Activated T-helper 1 cell treated with anti-CD3 and anti-CD28 coated beads, Interleukin-12 subunit alpha, Interleukin-12 subunit beta, Interleukin-2, Interleukin-4 antibody, amounts not matched to agents 30 ng/mL and 10 ng/mL and 1 ng/mL, durations not matched to agents 14 hours and 24 hours and 36 hours (primary cell): ENCODE measurements around the gene ASRGL1. TPM values are rescaled to one million over a fixed set of nuclear protein-coding genes. Genes with fewer than 3 reads are reported as not detected.
A peak's percentile ranks its signal among the peaks of the same experiment; 100 is the strongest.

Source experiments
- DNase-seq: peaks from one replicate; pipeline ENCODE4 v3.0.0; 2021; ENCODE audit warnings: low spot score
- H3K27ac Mint-ChIP-seq: one replicate; pipeline ENCODE4 v1.8.0; 2021; ENCODE audit warnings: mild to moderate bottlenecking, mixed read lengths
- H3K27me3 Mint-ChIP-seq: one replicate; pipeline ENCODE4 v1.8.0; 2022; ENCODE audit warnings: mild to moderate bottlenecking, moderate library complexity, mixed read lengths; ENCODE audit not compliant: insufficient read depth
- H3K36me3 Mint-ChIP-seq: one replicate; pipeline ENCODE4 v1.8.0; 2021; ENCODE audit warnings: low read depth, mixed read lengths
- H3K4me1 Mint-ChIP-seq: one replicate; pipeline ENCODE4 v1.8.0; 2021; ENCODE audit warnings: low read depth, mixed read lengths
- H3K4me3 Mint-ChIP-seq: one replicate; pipeline ENCODE4 v1.8.0; 2021; ENCODE audit warnings: mild to moderate bottlenecking, moderate library complexity, mixed read lengths
- H3K9me3 Mint-ChIP-seq: one replicate; pipeline ENCODE4 v1.8.0; 2021; ENCODE audit warnings: mixed read lengths
- intact Hi-C: fragments of 100-400 bp; cut with micrococcal nuclease; formaldehyde crosslinking; loops from one replicate; pipeline ENCODE4 v1.15.1; 2024
- total RNA-seq: library from RNA; stranded (reverse); gene quantifications from 2 replicates; pipeline ENCODE4 v1.2.3, GENCODE V29; 2022

ASRGL1 gene
- total RNA-seq, 1 donor from 2014 or later = 4.8 TPM

GRCh38 chr11:62390237-62390636 is 53.0 kb downstream of the ASRGL1 start:
- Mint-ChIP-seq H3K27me3 (peaks cover 8% of the 10 kb centered on the region), H3K4me1 (peaks cover 14% of the 10 kb centered on the region), H3K27ac (no peak overlapping the region), H3K9me3 (no peaks in the 10 kb centered on the region), H3K36me3 (no peaks in the 10 kb centered on the region), H3K4me3 (no peak overlapping the region)
- intact Hi-C loops = loop anchor here (5.0 kb wide), 1 partner anchor 92 kb away; no protein-coding TSS in a partner anchor
- DNase-seq = no peak

- peaks cover 14% of the 10 kb centered on the region for H3K4me1 Mint-ChIP-seq
- intact Hi-C loops = loop anchor here (5.0 kb wide), 1 partner anchor 92 kb away; no protein-coding TSS in a partner anchor
- H3K9me3 Mint-ChIP-seq = no peaks in the 10 kb centered on the region
- peaks cover 8% of the 10 kb centered on the region for H3K27me3 Mint-ChIP-seq
- H3K4me3 Mint-ChIP-seq = no peak overlapping the region
- DNase-seq = no peak
- no peak overlapping the region for H3K27ac Mint-ChIP-seq
- no peaks in the 10 kb centered on the region for H3K36me3 Mint-ChIP-seq
Observed at GRCh38 chr11:62390722-62391121, 53.5 kb downstream of the ASRGL1 start.

GRCh38 chr11:62391642-62392425 is 54.6 kb downstream of the ASRGL1 start:
- Mint-ChIP-seq H3K27ac (no peak overlapping the region), H3K4me1 (peaks cover 14% of the 10 kb centered on the region), H3K27me3 (peaks cover 8% of the 10 kb centered on the region), H3K4me3 (no peak overlapping the region), H3K9me3 (no peaks in the 10 kb centered on the region), H3K36me3 (no peaks in the 10 kb centered on the region)
- DNase-seq = no peak
- intact Hi-C loops = loop anchor here (5.0 kb wide), 1 partner anchor 90 kb away; no protein-coding TSS in a partner anchor

- no peak for DNase-seq
- H3K27ac Mint-ChIP-seq = no peak overlapping the region
- intact Hi-C loops = loop anchor here (5.0 kb wide), 1 partner anchor 90 kb away; no protein-coding TSS in a partner anchor
- no peaks in the 10 kb centered on the region for H3K9me3 Mint-ChIP-seq
- peaks cover 8% of the 10 kb centered on the region for H3K27me3 Mint-ChIP-seq
- no peaks in the 10 kb centered on the region for H3K36me3 Mint-ChIP-seq
- no peak overlapping the region for H3K4me3 Mint-ChIP-seq
- peaks cover 11% of the 10 kb centered on the region for H3K4me1 Mint-ChIP-seq
Observed at GRCh38 chr11:62392506-62392905, 55.3 kb downstream of the ASRGL1 start.

GRCh38 chr11:62393061-62393611 is 55.9 kb downstream of the ASRGL1 start:
- DNase-seq = no peak
- H3K4me1 Mint-ChIP-seq = peaks cover 8% of the 10 kb centered on the region

GRCh38 chr11:62393735-62394134 is 56.5 kb downstream of the ASRGL1 start:
- Mint-ChIP-seq H3K4me1 (peaks cover 8% of the 10 kb centered on the region), H3K9me3 (no peaks in the 10 kb centered on the region), H3K36me3 (no peaks in the 10 kb centered on the region), H3K27ac (no peak overlapping the region), H3K27me3 (peaks cover 8% of the 10 kb centered on the region), H3K4me3 (no peak overlapping the region)
- intact Hi-C loops = loop anchor here (1.0 to 5.0 kb wide), 5 partner anchors 13 to 198 kb away; partner anchors contain the start of gene TUT1
- DNase-seq = no peak

More at GRCh38 chr11:62393061-62393611, 55.9 kb downstream of the ASRGL1 start:
- Mint-ChIP-seq H3K36me3 (no peaks in the 10 kb centered on the region), H3K4me3 (no peak overlapping the region), H3K9me3 (no peaks in the 10 kb centered on the region), H3K27me3 (peaks cover 8% of the 10 kb centered on the region), H3K27ac (no peak overlapping the region)
- intact Hi-C loops = loop anchor here (1.0 to 5.0 kb wide), 2 partner anchors 13 to 89 kb away; no protein-coding TSS in a partner anchor

GRCh38 chr11:62394825-62395538 is 57.7 kb downstream of the ASRGL1 start:
- DNase-seq = peak; percentile 48
- intact Hi-C loops = loop anchor here (1.0 to 5.0 kb wide), 5 partner anchors 30 to 299 kb away; partner anchors contain the start of gene TUT1
- no peak overlapping the region for H3K4me3 Mint-ChIP-seq
- no peak overlapping the region for H3K27ac Mint-ChIP-seq
- peaks cover 1% of the 10 kb centered on the region for H3K36me3 Mint-ChIP-seq
- no peaks in the 10 kb centered on the region for H3K9me3 Mint-ChIP-seq
- H3K27me3 Mint-ChIP-seq = peaks cover 2% of the 10 kb centered on the region
- H3K4me1 Mint-ChIP-seq = peaks cover 8% of the 10 kb centered on the region

- no peak overlapping the region for H3K4me3 Mint-ChIP-seq
Observed at GRCh38 chr11:62395885-62396551, 58.8 kb downstream of the ASRGL1 start.

GRCh38 chr11:62398011-62398994 is 61.1 kb downstream of the ASRGL1 start:
- peaks cover 31% of the 10 kb centered on the region for H3K4me1 Mint-ChIP-seq
- H3K4me3 Mint-ChIP-seq = no peak overlapping the region
- no peak for DNase-seq
- no peaks in the 10 kb centered on the region for H3K27me3 Mint-ChIP-seq
- H3K36me3 Mint-ChIP-seq = peaks cover 1% of the 10 kb centered on the region
- intact Hi-C loops = no loop called here
- H3K27ac Mint-ChIP-seq = no peak overlapping the region
- no peaks in the 10 kb centered on the region for H3K9me3 Mint-ChIP-seq

More at GRCh38 chr11:62395885-62396551, 58.8 kb downstream of the ASRGL1 start:
- Mint-ChIP-seq H3K4me1 (peaks cover 8% of the 10 kb centered on the region), H3K9me3 (no peaks in the 10 kb centered on the region), H3K27me3 (peaks cover 2% of the 10 kb centered on the region), H3K27ac (no peak overlapping the region), H3K36me3 (peaks cover 1% of the 10 kb centered on the region)
- intact Hi-C loops = loop anchor here (1.0 to 2.0 kb wide), 2 partner anchors 29 to 298 kb away; no protein-coding TSS in a partner anchor
- DNase-seq = no peak

- H3K36me3 Mint-ChIP-seq = peaks cover 1% of the 10 kb centered on the region
- H3K4me1 Mint-ChIP-seq = peaks cover 33% of the 10 kb centered on the region
- peaks cover 4% of the 10 kb centered on the region for H3K27me3 Mint-ChIP-seq
- DNase-seq = no peak
- H3K9me3 Mint-ChIP-seq = no peaks in the 10 kb centered on the region
- no peak overlapping the region for H3K4me3 Mint-ChIP-seq
- no peak overlapping the region for H3K27ac Mint-ChIP-seq
- intact Hi-C loops = no loop called here
Observed at GRCh38 chr11:62399172-62399877, 62.1 kb downstream of the ASRGL1 start.

GRCh38 chr11:62399878-62400266 is 62.6 kb downstream of the ASRGL1 start:
- no peak overlapping the region for H3K27ac Mint-ChIP-seq
- H3K27me3 Mint-ChIP-seq = peaks cover 6% of the 10 kb centered on the region
- H3K36me3 Mint-ChIP-seq = peaks cover 1% of the 10 kb centered on the region
- H3K4me1 Mint-ChIP-seq = peaks cover 28% of the 10 kb centered on the region
- H3K9me3 Mint-ChIP-seq = no peaks in the 10 kb centered on the region
- intact Hi-C loops = no loop called here
- no peak for DNase-seq
- no peak overlapping the region for H3K4me3 Mint-ChIP-seq
